IMR-90 (cell line): Measurements from ENCODE around the gene GPRIN3. TPM values are rescaled to one million over a fixed set of nuclear protein-coding genes. Genes with fewer than 3 reads are reported as not detected.

ENCODE experiments used
- ATAC-seq: fragments of 200-7000 bp; cut with Tn5 transposase; 2 replicates; pipeline ENCODE4 v1.9.1; 2020; ENCODE audit warnings: low read depth, mild to moderate bottlenecking, moderate library complexity
- BruUV-seq: library from RNA; stranded (reverse); fragments of 400-500 nt; replicated peaks from 2 replicates; lab custom pipeline; 2021; lab: Mats Ljungman, UMichigan
- CTCF ChIA-PET: fragments of 300-600 bp; formaldehyde crosslinking; extraction: SDS; loops from one replicate; lab custom pipeline; 2021; ENCODE audit warnings: antibody characterized with exemption; lab: Yijun Ruan, JAX
- POLR2A ChIA-PET: fragments of 300-600 bp; sonication (Branson Sonifier 250); formaldehyde crosslinking; loops from one replicate; lab custom pipeline; 2022; ENCODE audit warnings: antibody characterized with exemption; ENCODE audit not compliant: unreplicated experiment; lab: Charles Lee
- DNase-seq: peaks from one replicate; pipeline ENCODE4 v3.0.0; 2013
- H2AFZ ChIP-seq: replicated peaks from 2 replicates; pipeline ENCODE3; 2013; ENCODE audit warnings: low read length, mild to moderate bottlenecking; ENCODE audit not compliant: poor library complexity
- H2AK5ac ChIP-seq: 2 replicates; pipeline ENCODE4 v1.6.1; 2013; ENCODE audit warnings: low read depth, low read length, inconsistent platforms
- H2AK9ac ChIP-seq: replicated peaks from 2 replicates; pipeline ENCODE3; 2013; ENCODE audit warnings: mild to moderate bottlenecking, low read depth, low read length, moderate library complexity; ENCODE audit not compliant: poor library complexity
- H2BK120ac ChIP-seq: 2 replicates; pipeline ENCODE4 v1.6.1; 2013; ENCODE audit warnings: low read depth, low read length, inconsistent platforms
- H2BK15ac ChIP-seq: 3 replicates; pipeline ENCODE4 v1.6.1; 2013; ENCODE audit warnings: low read depth, low read length, inconsistent platforms
- H2BK20ac ChIP-seq: 2 replicates; pipeline ENCODE4 v1.6.1; 2013; ENCODE audit warnings: low read depth, mild to moderate bottlenecking, inconsistent platforms, low read length, moderate library complexity
- H2BK5ac ChIP-seq: 2 replicates; pipeline ENCODE4 v1.6.1; 2013; ENCODE audit warnings: mild to moderate bottlenecking, low read depth, low read length, inconsistent platforms; ENCODE audit not compliant: poor library complexity, severe bottlenecking
- H3K14ac ChIP-seq: replicated peaks from 2 replicates; pipeline ENCODE4 v1.6.1; 2013; ENCODE audit warnings: low read depth, low read length, inconsistent platforms
- H3K18ac ChIP-seq: 2 replicates; pipeline ENCODE4 v1.6.1; 2013; ENCODE audit warnings: low read depth, low read length, control low read depth
- H3K23ac ChIP-seq: 2 replicates; pipeline ENCODE4 v1.6.1; 2013; ENCODE audit warnings: low read depth, low read length, inconsistent platforms
- H3K27ac ChIP-seq: 2 replicates; pipeline ENCODE4 v1.5.1; 2013; ENCODE audit warnings: mild to moderate bottlenecking, control low read depth, low read length; ENCODE audit not compliant: insufficient read depth
- H3K27me3 ChIP-seq: 2 replicates; pipeline ENCODE4 v1.6.1; 2013; ENCODE audit warnings: low read length; ENCODE audit not compliant: control insufficient read depth, insufficient read depth
- H3K36me3 ChIP-seq: 2 replicates; pipeline ENCODE4 v1.6.1; 2013; ENCODE audit warnings: low read length, mixed read lengths; ENCODE audit not compliant: control insufficient read depth, insufficient read depth
- H3K4ac ChIP-seq: 2 replicates; pipeline ENCODE4 v1.6.1; 2013; ENCODE audit warnings: low read depth, low read length, inconsistent platforms
- H3K4me1 ChIP-seq: 2 replicates; pipeline ENCODE4 v1.6.1; 2013; ENCODE audit warnings: low read length, mixed read lengths; ENCODE audit not compliant: control insufficient read depth, insufficient read depth
- H3K4me2 ChIP-seq: 2 replicates; pipeline ENCODE4 v1.6.1; 2013; ENCODE audit warnings: low read depth, mild to moderate bottlenecking, control low read depth, low read length, moderate library complexity
- H3K4me3 ChIP-seq: 2 replicates; pipeline ENCODE4 v1.5.1; 2013; ENCODE audit warnings: low read depth, mild to moderate bottlenecking, control low read depth, low read length, moderate library complexity; ENCODE audit not compliant: insufficient read depth
- H3K56ac ChIP-seq: 2 replicates; pipeline ENCODE4 v1.6.1; 2013; ENCODE audit warnings: low read length, inconsistent platforms; ENCODE audit not compliant: insufficient read depth; ENCODE audit errors: extremely low read depth
- H3K79me1 ChIP-seq, 2 experiments: 2 replicates each; pipeline ENCODE4 v1.6.1; 2013; ENCODE audit warnings: low read length in 2 of 2, inconsistent platforms in 1 of 2, low read depth in 1 of 2
- H3K9ac ChIP-seq: 2 replicates; pipeline ENCODE4 v1.6.1; 2013; ENCODE audit warnings: low read depth, low read length, control low read depth
- H3K9me1 ChIP-seq: 2 replicates; pipeline ENCODE4 v1.6.1; 2013; ENCODE audit warnings: low read length, inconsistent platforms; ENCODE audit not compliant: insufficient read depth
- H3K9me3 ChIP-seq: 2 replicates; pipeline ENCODE4 v1.6.1; 2013; ENCODE audit warnings: low read length; ENCODE audit not compliant: control insufficient read depth, insufficient read depth
- H4K20me1 ChIP-seq: 2 replicates; pipeline ENCODE4 v1.6.1; 2013; ENCODE audit warnings: low read length, inconsistent platforms; ENCODE audit not compliant: insufficient read depth
- H4K5ac ChIP-seq: 2 replicates; pipeline ENCODE4 v1.6.1; 2013; ENCODE audit warnings: mild to moderate bottlenecking, low read depth, low read length, control low read depth
- H4K8ac ChIP-seq, 2 experiments: 2 replicates each; pipeline ENCODE4 v1.6.1; 2013; ENCODE audit warnings: low read depth in 2 of 2, low read length in 2 of 2, control low read depth in 1 of 2, inconsistent platforms in 1 of 2
- H4K91ac ChIP-seq: 2 replicates; pipeline ENCODE4 v1.6.1; 2013; ENCODE audit warnings: low read depth, low read length, inconsistent platforms; ENCODE audit not compliant: insufficient read depth
- BHLHE40 ChIP-seq: fragments of 150-350 bp; IDR thresholded peaks from 2 replicates; pipeline ENCODE4 v1.6.1; 2016; ENCODE audit warnings: mild to moderate bottlenecking, low read depth, low read length
- CEBPB ChIP-seq: IDR thresholded peaks from 2 replicates; pipeline ENCODE4 v1.6.1; 2012; ENCODE audit warnings: low read depth, low read length, improper control_type of control experiment
- CHD1 ChIP-seq: IDR thresholded peaks from 2 replicates; pipeline ENCODE4 v1.6.1; 2012; ENCODE audit warnings: low read depth, low read length, improper control_type of control experiment
- CTCF ChIP-seq: conservative IDR thresholded peaks from 2 replicates; pipeline ENCODE4 v1.5.1; 2012; ENCODE audit warnings: mild to moderate bottlenecking, low read depth, low read length, improper control_type of control experiment
- ELK1 ChIP-seq: fragments of 150-350 bp; IDR thresholded peaks from 2 replicates; pipeline ENCODE4 v1.6.1; 2016; ENCODE audit warnings: low read depth, mild to moderate bottlenecking, low read length, moderate library complexity, borderline replicate concordance
- FOS ChIP-seq: fragments of 150-350 bp; IDR thresholded peaks from 2 replicates; pipeline ENCODE4 v1.6.1; 2016; ENCODE audit warnings: low read depth, low read length
- MAFK ChIP-seq: IDR thresholded peaks from 2 replicates; pipeline ENCODE4 v1.6.1; 2012; ENCODE audit warnings: low read depth, low read length, improper control_type of control experiment
- MAZ ChIP-seq: IDR thresholded peaks from 2 replicates; pipeline ENCODE4 v1.6.1; 2012; ENCODE audit warnings: low read depth, mild to moderate bottlenecking, low read length, improper control_type of control experiment, moderate library complexity, borderline replicate concordance
- MXI1 ChIP-seq: IDR thresholded peaks from 2 replicates; pipeline ENCODE4 v1.6.1; 2012; ENCODE audit warnings: low read depth, mild to moderate bottlenecking, low read length, moderate library complexity, borderline replicate concordance
- NFE2L2 ChIP-seq: fragments of 150-350 bp; IDR thresholded peaks from 2 replicates; pipeline ENCODE4 v1.6.1; 2016; ENCODE audit warnings: low read depth, mild to moderate bottlenecking, low read length
- POLR2A ChIP-seq: IDR thresholded peaks from 2 replicates; pipeline ENCODE4 v1.6.1; 2012; ENCODE audit warnings: mild to moderate bottlenecking, low read depth, low read length
- RAD21 ChIP-seq: IDR thresholded peaks from 2 replicates; pipeline ENCODE4 v1.6.1; 2012; ENCODE audit warnings: low read length, improper control_type of control experiment
- RCOR1 ChIP-seq: IDR thresholded peaks from 2 replicates; pipeline ENCODE4 v1.6.1; 2012; ENCODE audit warnings: mild to moderate bottlenecking, low read length, improper control_type of control experiment; ENCODE audit not compliant: insufficient replicate concordance
- RFX5 ChIP-seq: IDR thresholded peaks from 2 replicates; pipeline ENCODE4 v1.8.0; 2012; ENCODE audit warnings: low read depth, mild to moderate bottlenecking, low read length, moderate library complexity
- SMC3 ChIP-seq: fragments of 150-350 bp; IDR thresholded peaks from 2 replicates; pipeline ENCODE4 v1.6.1; 2016; ENCODE audit warnings: low read depth, mild to moderate bottlenecking, antibody characterized with exemption, low read length, moderate library complexity
- USF2 ChIP-seq: fragments of 150-350 bp; IDR thresholded peaks from 2 replicates; pipeline ENCODE4 v1.6.1; 2017; ENCODE audit warnings: mild to moderate bottlenecking, antibody characterized with exemption, low read length, low read depth
- WGBS, 2 experiments: methylation state at CpG; one replicate each; pipeline versions ENCODE4 v1.1.5 to v1.1.7; 2013; ENCODE audit warnings: missing lambda C conversion rate in 2 of 2; ENCODE audit not compliant: insufficient read length in 1 of 2; ENCODE audit errors: extremely low coverage in 2 of 2; 5-methylcytosine and 5-hydroxymethylcytosine counted together
- dilution Hi-C: fragments of 300-500 bp; cut with HindIII; formaldehyde crosslinking; loops from one replicate; pipeline ENCODE4 v1.14.3; 2018; ENCODE audit warnings: low sequenced_read_pairs; ENCODE audit not compliant: unreplicated experiment
- in situ Hi-C: fragments of 300-500 bp; cut with MboI; formaldehyde crosslinking; loops from 3 replicates; pipeline ENCODE4 v1.14.3; 2019; ENCODE audit warnings: low sequenced_read_pairs, inconsistent platforms, mixed read lengths
- intact Hi-C: fragments of 100-400 bp; cut with micrococcal nuclease; formaldehyde crosslinking; loops from 2 replicates; pipeline ENCODE4 v1.10.0; 2022
- polyA plus RNA-seq, 3 experiments: library from polyadenylated mRNA; depleted of rRNA; stranded (reverse); fragments of >200 nt; gene quantifications; 2 replicates each; pipeline ENCODE4 v1.2.3, GENCODE V29; 2012; ENCODE audit warnings: low replicate concordance in 1 of 3
- total RNA-seq: library from RNA; depleted of rRNA; stranded (reverse); fragments of >200 nt; gene quantifications from 2 replicates; pipeline ENCODE4 v1.2.3, GENCODE V29; 2012

Gene GPRIN3
- total and polyA plus RNA-seq, 2 of the 4 experiments (the other 2 are of a cell fraction) = under 0.01 TPM; not detected in 1

- CTCF ChIA-PET = interaction anchor here (1.1 kb wide), 1 partner anchor 28 kb away, joined by 3 read pairs; no protein-coding TSS in a partner anchor
- no peak overlapping the region for H4K91ac ChIP-seq
- in situ Hi-C loops = no loop called here
- no TSS peak for BruUV-seq
- no peak for ATAC-seq
- no peak overlapping the region for H2BK15ac ChIP-seq
- no peaks in the 10 kb centered on the region for H3K4me1 ChIP-seq
- no peaks in the 10 kb centered on the region for H3K9me3 ChIP-seq
- H3K23ac ChIP-seq = no peak overlapping the region
- no peak overlapping the region for H3K4me3 ChIP-seq
- intact Hi-C loops = no loop called here
- H3K4me2 ChIP-seq = no peak overlapping the region
- WGBS, 2 experiments = no CpG with 5 or more reads among the region's 3 CpGs
- no peaks in the 10 kb centered on the region; the same call in 1 of the 2 replicates for H3K27me3 ChIP-seq
- TF ChIP-seq RFX5 (no peak), CEBPB (no peak), USF2 (no peak), NFE2L2 (no peak), CHD1 (no peak), MAFK (no peak), RAD21 (no peak), SMC3 (no peak), RCOR1 (no peak), FOS (no peak), ELK1 (no peak), MAZ (no peak), CTCF (no peak), BHLHE40 (no peak), MXI1 (no peak), POLR2A (no peak)
- H2BK120ac ChIP-seq = no peak overlapping the region
- H2AFZ ChIP-seq = no peak overlapping the region
- H2AK5ac ChIP-seq = no peak overlapping the region
- no peaks in the 10 kb centered on the region for H3K36me3 ChIP-seq
- no peaks in the 10 kb centered on the region for H3K79me1 ChIP-seq
- H3K18ac ChIP-seq = no peak overlapping the region
- POLR2A ChIA-PET = no interaction called here
- dilution Hi-C loops = no loop called here
- no peak overlapping the region for H3K14ac ChIP-seq
- H4K8ac ChIP-seq = no peak overlapping the region
- no peak overlapping the region for H3K27ac ChIP-seq
- DNase-seq = no peak
- H2AK9ac ChIP-seq = no peak overlapping the region
- H4K20me1 ChIP-seq = no peaks in the 10 kb centered on the region
- no peak overlapping the region for H4K5ac ChIP-seq
- no peak overlapping the region for H3K4ac ChIP-seq
- H3K9ac ChIP-seq = no peak overlapping the region
- H3K9me1 ChIP-seq = no peaks in the 10 kb centered on the region
- no peak overlapping the region for H3K56ac ChIP-seq
- no peak overlapping the region for H2BK5ac ChIP-seq
- H2BK20ac ChIP-seq = no peak overlapping the region
Measured at GRCh38 chr4:89353514-89353913, 45.9 kb upstream of the GPRIN3 start.
